Mammary epithelial cell (primary cell): ENCODE measurements around the gene SFTA2.

ENCODE experiments used
- EZH2 ChIP-seq: IDR thresholded peaks from 2 replicates; pipeline ENCODE4 v1.6.1; 2012; ENCODE audit warnings: low read length, inconsistent platforms, borderline replicate concordance
- TF ChIP-seq, protein P1 (sequence below), 2 donors: IDR thresholded peaks in 1 of 2; conservative IDR thresholded peaks in 1 of 2; 2 replicates each; pipeline ENCODE4 v1.5.1; 2011 to 2012; ENCODE audit warnings: inconsistent platforms in 2 of 2, low read length in 2 of 2, mild to moderate bottlenecking in 2 of 2, control low read depth in 1 of 2, low read depth in 1 of 2; ENCODE audit not compliant: insufficient read depth in 1 of 2; ENCODE audit errors: extremely low read depth in 1 of 2

DNA sequence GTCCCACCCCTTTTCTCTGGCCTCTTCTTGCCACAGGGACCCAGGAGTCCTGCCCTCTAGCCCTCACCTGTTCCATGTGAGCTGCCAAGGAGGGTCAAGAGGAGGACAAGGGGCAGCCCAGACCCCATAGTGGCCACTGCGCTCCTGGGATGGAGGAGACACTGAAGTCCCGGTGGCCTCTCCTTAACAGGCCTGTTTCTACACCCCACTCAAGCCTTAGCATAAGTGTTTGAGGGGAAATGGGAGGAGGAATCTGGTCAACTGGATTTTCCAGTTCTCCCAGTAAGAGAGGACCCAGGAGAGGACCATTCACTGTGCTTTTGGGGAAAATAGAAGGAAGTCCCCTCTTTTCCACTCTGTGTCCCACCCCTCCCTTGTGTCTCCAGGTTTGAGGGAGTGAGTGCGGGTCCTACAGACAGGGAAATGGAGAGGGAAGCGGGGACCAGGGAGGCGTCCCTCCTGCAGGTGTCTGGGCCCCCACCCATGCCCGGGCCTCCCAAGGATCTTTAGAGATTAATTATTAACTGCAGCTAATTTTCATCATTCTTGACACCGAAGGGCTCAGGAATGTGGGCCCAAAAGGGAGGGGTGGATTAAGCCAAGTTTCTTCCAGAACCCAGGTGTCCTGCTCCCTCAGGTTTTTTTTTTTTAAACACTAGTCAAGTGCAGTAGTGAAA lies at the start of gene SFTA2:
- TF ChIP-seq EZH2, result no peak
- TF ChIP-seq, protein P1, sequence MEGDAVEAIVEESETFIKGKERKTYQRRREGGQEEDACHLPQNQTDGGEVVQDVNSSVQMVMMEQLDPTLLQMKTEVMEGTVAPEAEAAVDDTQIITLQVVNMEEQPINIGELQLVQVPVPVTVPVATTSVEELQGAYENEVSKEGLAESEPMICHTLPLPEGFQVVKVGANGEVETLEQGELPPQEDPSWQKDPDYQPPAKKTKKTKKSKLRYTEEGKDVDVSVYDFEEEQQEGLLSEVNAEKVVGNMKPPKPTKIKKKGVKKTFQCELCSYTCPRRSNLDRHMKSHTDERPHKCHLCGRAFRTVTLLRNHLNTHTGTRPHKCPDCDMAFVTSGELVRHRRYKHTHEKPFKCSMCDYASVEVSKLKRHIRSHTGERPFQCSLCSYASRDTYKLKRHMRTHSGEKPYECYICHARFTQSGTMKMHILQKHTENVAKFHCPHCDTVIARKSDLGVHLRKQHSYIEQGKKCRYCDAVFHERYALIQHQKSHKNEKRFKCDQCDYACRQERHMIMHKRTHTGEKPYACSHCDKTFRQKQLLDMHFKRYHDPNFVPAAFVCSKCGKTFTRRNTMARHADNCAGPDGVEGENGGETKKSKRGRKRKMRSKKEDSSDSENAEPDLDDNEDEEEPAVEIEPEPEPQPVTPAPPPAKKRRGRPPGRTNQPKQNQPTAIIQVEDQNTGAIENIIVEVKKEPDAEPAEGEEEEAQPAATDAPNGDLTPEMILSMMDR (conservative IDR thresholded peaks at IDR 0.05 in 1 of 2, IDR thresholded peaks at IDR 0.05 in 1 of 2; ENCODE audit: extremely low read depth in 1 of 2, insufficient read depth in 1 of 2, low read depth in 1 of 2, low read length in 2 of 2), result no peak
